MM.1S (cell line): ENCODE data around the gene ARL2BP.

ENCODE experiments used
- DNase-seq: peaks from one replicate; pipeline ENCODE4 v3.0.0-alpha.2; 2015
- H2AFZ ChIP-seq: fragments of 300-600 bp; sonication (generic); 2 replicates; pipeline ENCODE4 v1.6.0; 2016; ENCODE audit warnings: antibody characterized with exemption, low read length
- H3F3A ChIP-seq: fragments of 300-600 bp; sonication (generic); 2 replicates; pipeline ENCODE4 v1.6.1; 2016; ENCODE audit warnings: mild to moderate bottlenecking, antibody characterized with exemption, low read length, moderate library complexity, mixed read lengths; ENCODE audit not compliant: insufficient read depth
- H3K27ac ChIP-seq: fragments of 300-600 bp; sonication (generic); 2 replicates; pipeline ENCODE4 v1.5.1; 2016; ENCODE audit warnings: mild to moderate bottlenecking, low read length
- H3K27me3 ChIP-seq: fragments of 300-600 bp; sonication (generic); replicated peaks from 2 replicates; pipeline ENCODE4 v1.6.0; 2016; ENCODE audit warnings: low read length; ENCODE audit not compliant: insufficient read depth
- H3K36me3 ChIP-seq: fragments of 300-600 bp; sonication (generic); replicated peaks from 2 replicates; pipeline ENCODE4 v1.6.1; 2016; ENCODE audit warnings: mild to moderate bottlenecking, low read length, mixed read lengths; ENCODE audit not compliant: insufficient read depth
- H3K4me1 ChIP-seq: fragments of 300-600 bp; sonication (generic); 2 replicates; pipeline ENCODE4 v1.6.1; 2016; ENCODE audit warnings: low read length, mixed read lengths
- H3K4me2 ChIP-seq: fragments of 300-600 bp; sonication (generic); 2 replicates; pipeline ENCODE4 v1.6.0; 2016; ENCODE audit warnings: low read depth, low read length
- H3K4me3 ChIP-seq: fragments of 300-600 bp; sonication (generic); 2 replicates; pipeline ENCODE4 v1.5.1; 2016; ENCODE audit warnings: low read length, mixed read lengths
- H3K79me2 ChIP-seq: fragments of 300-600 bp; sonication (generic); 2 replicates; pipeline ENCODE4 v1.6.1; 2016; ENCODE audit warnings: mixed run types, low read length, mixed read lengths
- H3K9ac ChIP-seq: fragments of 300-600 bp; sonication (generic); 2 replicates; pipeline ENCODE4 v1.6.1; 2016; ENCODE audit warnings: low read length, mixed read lengths
- H3K9me2 ChIP-seq: fragments of 300-600 bp; sonication (generic); replicated peaks from 2 replicates; pipeline ENCODE4 v1.6.1; 2016; ENCODE audit warnings: mild to moderate bottlenecking, low read length, mixed read lengths; ENCODE audit not compliant: insufficient read depth
- H3K9me3 ChIP-seq: fragments of 300-600 bp; sonication (generic); replicated peaks from 2 replicates; pipeline ENCODE4 v1.6.1; 2016; ENCODE audit warnings: mild to moderate bottlenecking, low read length, mixed read lengths; ENCODE audit not compliant: insufficient read depth
- H4K20me1 ChIP-seq: fragments of 300-600 bp; sonication (generic); 2 replicates; pipeline ENCODE4 v1.6.1; 2016; ENCODE audit warnings: mild to moderate bottlenecking, low read length, moderate library complexity, mixed read lengths; ENCODE audit not compliant: insufficient read depth
- CTCF ChIP-seq: fragments of 300-600 bp; sonication (generic); IDR thresholded peaks from 2 replicates; pipeline ENCODE4 v1.5.1; 2016; ENCODE audit warnings: antibody characterized with exemption, low read length, mixed read lengths
- EZH2 ChIP-seq: fragments of 300-600 bp; sonication (generic); optimal IDR thresholded peaks from 2 replicates; pipeline ENCODE3; 2017; ENCODE audit warnings: low read depth, mild to moderate bottlenecking, antibody characterized with exemption, low read length, mixed read lengths
- EZH2phosphoT487 ChIP-seq: fragments of 300-600 bp; sonication (generic); IDR thresholded peaks from 2 replicates; pipeline ENCODE4 v1.6.1; 2018; ENCODE audit warnings: antibody characterized with exemption, low read length

Gene ARL2BP

DNA sequence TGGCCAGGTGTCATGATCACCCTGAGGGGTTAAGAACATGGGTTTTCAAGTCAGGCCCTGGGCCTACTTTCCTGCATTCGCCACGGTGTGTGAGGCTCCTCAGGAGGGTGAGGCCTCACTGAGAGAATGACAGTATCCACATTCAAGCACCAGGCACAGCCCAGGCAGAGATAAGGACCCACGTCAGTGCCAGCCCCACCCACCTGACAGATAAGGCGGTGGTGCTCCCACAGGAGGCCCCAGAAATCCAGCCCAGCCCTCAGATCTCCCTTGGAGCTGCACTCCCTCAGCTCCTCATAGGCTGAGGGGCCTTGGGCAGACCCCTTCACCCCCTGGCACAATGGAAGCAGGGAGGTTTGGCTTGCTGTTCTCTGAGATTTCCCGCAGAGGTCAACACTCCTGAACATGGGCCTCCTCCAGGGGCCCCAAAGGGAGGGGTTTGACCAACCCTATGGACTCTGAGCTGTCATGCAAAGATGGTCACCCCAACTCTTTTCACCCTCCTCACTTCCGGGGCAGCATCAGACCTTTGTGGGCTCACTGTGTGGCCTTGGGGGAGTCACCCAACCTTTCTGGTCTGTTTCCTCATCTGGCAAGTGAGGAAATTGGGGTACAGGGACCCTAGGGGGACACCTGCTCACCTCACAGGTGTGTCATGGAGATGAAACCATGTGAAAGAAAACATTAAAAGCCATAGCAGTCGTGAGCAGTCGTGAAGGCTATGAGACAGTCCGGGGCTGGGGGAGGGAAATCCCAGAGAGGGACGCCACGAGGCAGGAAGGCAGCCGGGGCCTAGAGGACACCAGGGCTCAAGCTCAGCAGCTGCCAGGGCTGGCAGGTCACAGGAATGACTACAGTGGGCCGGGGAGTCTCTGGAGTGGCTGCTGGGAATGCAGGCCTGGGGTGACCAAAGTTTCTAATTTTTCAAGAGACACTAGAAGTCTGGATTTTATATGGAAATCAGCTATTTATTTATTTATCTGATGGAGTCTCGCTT, 24.0 kb downstream of the ARL2BP start:
- H3K27ac ChIP-seq, result no peak overlapping the region
- H3K4me3 ChIP-seq, result no peak overlapping the region
- no peak for DNase-seq
- H3K9me2 ChIP-seq, result no peaks in the 10 kb centered on the region
- no peak for TF ChIP-seq CTCF
- no peak for TF ChIP-seq EZH2phosphoT487
- no peak for TF ChIP-seq EZH2
- H3K4me1 ChIP-seq, result no peaks in the 10 kb centered on the region
- no peaks in the 10 kb centered on the region for H3K9me3 ChIP-seq
- H2AFZ ChIP-seq, result no peak overlapping the region
- H3K4me2 ChIP-seq, result no peak overlapping the region
- H3K27me3 ChIP-seq, result no peaks in the 10 kb centered on the region
- no peak overlapping the region for H3K9ac ChIP-seq
- H3F3A ChIP-seq, result no peaks in the 10 kb centered on the region
- H4K20me1 ChIP-seq, result no peaks in the 10 kb centered on the region
- no peaks in the 10 kb centered on the region for H3K36me3 ChIP-seq
- H3K79me2 ChIP-seq, result no peaks in the 10 kb centered on the region

- H3K36me3 ChIP-seq, result no peaks in the 10 kb centered on the region
- H3K79me2 ChIP-seq, result no peaks in the 10 kb centered on the region
- H3K9ac ChIP-seq, result no peak overlapping the region
- no peaks in the 10 kb centered on the region for H3F3A ChIP-seq
- H3K27me3 ChIP-seq, result no peaks in the 10 kb centered on the region
- H4K20me1 ChIP-seq, result no peaks in the 10 kb centered on the region
- no peak overlapping the region for H3K4me2 ChIP-seq
- H3K27ac ChIP-seq, result no peak overlapping the region
- H3K9me3 ChIP-seq, result no peaks in the 10 kb centered on the region
- no peak overlapping the region for H2AFZ ChIP-seq
- TF ChIP-seq EZH2phosphoT487, result no peak
- no peak for TF ChIP-seq CTCF
- no peak for TF ChIP-seq EZH2
- H3K4me1 ChIP-seq, result no peaks in the 10 kb centered on the region
- H3K4me3 ChIP-seq, result no peak overlapping the region
- H3K9me2 ChIP-seq, result no peaks in the 10 kb centered on the region
- DNase-seq, result no peak
Observed at GRCh38 chr16:57270221-57271062, 25.4 kb downstream of the ARL2BP start.

DNA sequence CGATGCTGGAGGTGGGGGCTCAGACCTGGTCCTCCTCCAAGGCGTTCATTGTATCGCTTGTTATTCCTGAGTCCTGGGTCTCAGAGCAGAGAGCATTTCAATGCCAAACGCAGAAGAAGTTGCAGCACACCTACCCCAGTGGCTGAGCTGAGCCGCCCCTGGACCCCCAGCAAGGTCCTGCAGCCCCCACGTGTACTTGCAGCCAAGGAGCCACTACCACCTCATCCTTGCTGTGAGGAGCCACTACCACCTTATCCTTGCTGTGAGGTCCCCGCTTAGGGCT, 25.9 kb downstream of the ARL2BP start:
- no peaks in the 10 kb centered on the region for H4K20me1 ChIP-seq
- H3K4me3 ChIP-seq, result no peak overlapping the region
- no peaks in the 10 kb centered on the region for H3K27me3 ChIP-seq
- no peaks in the 10 kb centered on the region for H3K36me3 ChIP-seq
- H3K4me2 ChIP-seq, result no peak overlapping the region
- H3K4me1 ChIP-seq, result no peaks in the 10 kb centered on the region
- no peaks in the 10 kb centered on the region for H3F3A ChIP-seq
- H3K79me2 ChIP-seq, result no peaks in the 10 kb centered on the region
- no peak for DNase-seq
- H3K9ac ChIP-seq, result no peak overlapping the region
- H3K9me2 ChIP-seq, result no peaks in the 10 kb centered on the region
- H3K27ac ChIP-seq, result no peak overlapping the region
- no peak overlapping the region for H2AFZ ChIP-seq
- TF ChIP-seq EZH2phosphoT487, result no peak
- no peak for TF ChIP-seq CTCF
- TF ChIP-seq EZH2, result no peak
- H3K9me3 ChIP-seq, result no peaks in the 10 kb centered on the region
